HUES6 (cell line): ENCODE measurements around the gene STRA8.
"Not testable (repeated sequence)": the region's sequence is repeated elsewhere in the genome, so short reads cannot be mapped to it uniquely, and the experiment has no call there.

Experiments
- H3K27ac ChIP-seq: 2 replicates; pipeline ENCODE4 v1.7.0; 2013; ENCODE audit warnings: low read depth, mild to moderate bottlenecking, low read length, inconsistent platforms
- H3K27me3 ChIP-seq: 2 replicates; pipeline ENCODE4 v1.6.1; 2013; ENCODE audit warnings: low read length; ENCODE audit not compliant: control insufficient read depth, insufficient read depth
- H3K36me3 ChIP-seq: 2 replicates; pipeline ENCODE4 v1.6.1; 2013; ENCODE audit warnings: low read length; ENCODE audit not compliant: control insufficient read depth, insufficient read depth
- H3K4me1 ChIP-seq: 2 replicates; pipeline ENCODE4 v1.6.1; 2013; ENCODE audit warnings: low read length; ENCODE audit not compliant: control insufficient read depth, insufficient read depth
- H3K4me3 ChIP-seq: 2 replicates; pipeline ENCODE4 v1.5.1; 2013; ENCODE audit warnings: low read depth, low read length
- H3K9ac ChIP-seq: one replicate; pipeline ENCODE4 v1.6.1; 2013; ENCODE audit warnings: mild to moderate bottlenecking, low read length
- H3K9me3 ChIP-seq: 2 replicates; pipeline ENCODE4 v1.6.1; 2013; ENCODE audit warnings: low read depth, low read length; ENCODE audit not compliant: control insufficient read depth, insufficient read depth

STRA8 gene

DNA sequence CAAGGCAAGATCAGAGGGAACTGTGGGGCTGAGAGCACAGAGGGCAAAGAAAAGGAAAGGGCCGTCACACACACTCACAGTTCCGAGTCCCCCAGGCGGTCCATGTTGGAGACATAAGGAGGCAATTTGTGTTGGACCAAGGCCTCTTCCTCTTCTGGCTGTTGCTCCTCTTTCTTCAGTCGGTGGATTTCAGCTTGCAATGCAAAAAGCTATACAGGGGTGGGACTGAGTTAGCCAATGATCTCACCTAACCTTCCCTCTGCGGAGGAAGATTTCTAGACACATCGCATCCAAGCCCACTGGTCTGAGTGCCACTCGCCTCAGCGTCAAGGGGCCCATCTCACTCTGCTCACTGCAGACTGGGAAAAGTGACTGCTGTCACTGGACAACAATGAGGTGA, 27.8 kb upstream of the STRA8 start:
- H3K9me3 ChIP-seq, result no peaks in the 10 kb centered on the region
- no peak overlapping the region for H3K9ac ChIP-seq
- H3K27me3 ChIP-seq, result peaks cover 7% of the 10 kb centered on the region
- peaks cover 20% of the 10 kb centered on the region for H3K36me3 ChIP-seq
- peaks cover 6% of the 10 kb centered on the region; the same call in 1 of the 2 replicates for H3K4me1 ChIP-seq
- H3K4me3 ChIP-seq, result no peak overlapping the region
- no peak overlapping the region for H3K27ac ChIP-seq

DNA sequence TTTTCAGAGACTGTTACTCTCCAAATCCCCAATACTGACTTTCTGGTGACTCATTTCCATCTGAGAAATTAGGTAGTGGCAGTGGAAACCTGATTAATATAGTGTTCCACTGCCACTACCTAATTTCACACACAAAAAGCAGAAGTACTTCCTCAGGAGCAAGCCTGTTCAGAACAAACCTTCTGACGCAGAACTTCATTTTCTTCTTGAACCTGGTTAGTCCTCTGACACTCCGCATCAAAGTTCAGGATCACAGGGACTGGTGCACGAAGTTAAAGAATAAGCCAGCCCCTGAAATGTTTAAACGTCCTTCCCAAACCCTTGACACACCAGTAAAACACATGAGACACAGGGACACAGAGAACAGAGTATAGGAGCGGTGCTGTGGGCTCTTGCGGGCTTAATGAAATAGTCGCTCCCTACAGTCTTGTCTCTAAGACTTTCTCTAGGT, 26.7 kb upstream of the STRA8 start:
- H3K4me1 ChIP-seq, result peaks cover 6% of the 10 kb centered on the region; the same call in 1 of the 2 replicates
- no peak overlapping the region for H3K9ac ChIP-seq
- no peak overlapping the region for H3K27ac ChIP-seq
- no peaks in the 10 kb centered on the region for H3K9me3 ChIP-seq
- H3K27me3 ChIP-seq, result peaks cover 9% of the 10 kb centered on the region
- peaks cover 15% of the 10 kb centered on the region for H3K36me3 ChIP-seq
- H3K4me3 ChIP-seq, result no peak overlapping the region

DNA sequence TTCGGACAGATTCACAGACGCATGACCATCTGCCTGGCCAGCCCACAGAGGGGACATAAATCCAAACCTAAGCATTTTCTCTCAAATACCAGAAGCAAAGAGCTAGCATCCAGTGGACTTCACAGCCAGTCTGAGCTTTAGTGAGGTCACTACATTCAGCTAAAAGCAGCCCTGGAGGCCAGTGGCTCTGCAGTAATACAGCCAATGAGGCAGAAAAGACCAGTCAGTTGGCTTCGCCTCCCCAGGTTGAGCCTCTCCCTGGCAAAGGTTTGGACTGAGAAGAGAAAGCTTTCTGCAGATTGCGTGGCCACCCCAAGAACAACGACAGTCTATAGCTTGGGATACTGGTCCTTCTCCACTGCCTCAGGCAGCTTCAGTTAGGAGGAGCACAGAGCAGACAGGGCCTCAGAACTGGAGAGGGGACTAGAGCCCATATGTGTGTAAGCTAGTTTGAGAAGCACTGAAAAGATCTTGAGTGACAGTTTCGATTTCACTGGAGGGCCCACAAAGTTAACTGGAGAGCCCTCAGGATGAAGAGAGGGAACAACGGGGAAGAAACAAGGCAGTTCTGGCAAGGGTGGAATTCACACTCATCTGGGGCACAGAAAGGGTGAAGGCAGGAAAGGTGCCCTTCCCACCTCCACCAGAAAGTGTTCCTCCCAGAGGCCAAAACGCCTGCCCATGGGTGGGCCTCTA, 26.1 kb upstream of the STRA8 start:
- Histone ChIP-seq H3K27me3 (peaks cover 9% of the 10 kb centered on the region), H3K27ac (no peak overlapping the region), H3K9ac (no peak overlapping the region), H3K9me3 (no peaks in the 10 kb centered on the region), H3K4me3 (no peak overlapping the region), H3K36me3 (peaks cover 15% of the 10 kb centered on the region), H3K4me1 (peaks cover 6% of the 10 kb centered on the region; the same call in 1 of the 2 replicates)

DNA sequence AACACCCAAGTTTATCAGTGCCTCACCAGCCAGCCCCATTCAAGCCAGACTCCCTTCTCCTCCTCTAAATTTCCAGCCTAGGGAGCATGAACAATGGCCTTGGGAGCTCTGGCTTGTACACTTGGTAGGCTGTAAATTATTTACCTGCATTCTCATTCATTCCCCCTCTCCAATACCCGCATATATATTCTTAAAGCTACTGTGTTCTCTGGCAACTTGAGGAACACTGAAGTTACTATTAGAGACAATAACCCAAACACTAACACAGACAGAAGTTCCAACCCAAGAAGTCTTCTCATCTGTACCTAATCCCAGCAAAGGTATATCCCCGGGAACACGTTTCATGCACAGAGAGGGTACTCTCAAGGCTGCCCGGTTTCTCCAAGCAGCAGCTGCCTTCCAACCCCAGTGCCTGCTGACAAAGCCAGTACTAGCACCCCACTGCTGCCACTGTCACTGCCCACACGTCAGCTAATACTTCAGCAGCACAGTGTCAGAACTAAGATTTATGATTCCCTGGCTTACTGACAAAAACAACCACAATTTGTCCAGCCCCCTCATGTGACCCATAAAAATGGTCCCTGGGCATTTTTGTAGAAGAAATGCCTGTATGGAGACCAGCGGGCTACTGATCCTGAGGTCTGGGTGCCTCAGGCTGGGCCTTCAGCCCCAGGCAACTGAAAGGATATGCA, 25.4 kb upstream of the STRA8 start:
- no peaks in the 10 kb centered on the region for H3K9me3 ChIP-seq
- H3K4me1 ChIP-seq, result peaks cover 6% of the 10 kb centered on the region; the same call in 1 of the 2 replicates
- H3K4me3 ChIP-seq, result no peak overlapping the region
- peaks cover 15% of the 10 kb centered on the region for H3K36me3 ChIP-seq
- no peak overlapping the region for H3K27ac ChIP-seq
- peaks cover 9% of the 10 kb centered on the region for H3K27me3 ChIP-seq
- H3K9ac ChIP-seq, result no peak overlapping the region

DNA sequence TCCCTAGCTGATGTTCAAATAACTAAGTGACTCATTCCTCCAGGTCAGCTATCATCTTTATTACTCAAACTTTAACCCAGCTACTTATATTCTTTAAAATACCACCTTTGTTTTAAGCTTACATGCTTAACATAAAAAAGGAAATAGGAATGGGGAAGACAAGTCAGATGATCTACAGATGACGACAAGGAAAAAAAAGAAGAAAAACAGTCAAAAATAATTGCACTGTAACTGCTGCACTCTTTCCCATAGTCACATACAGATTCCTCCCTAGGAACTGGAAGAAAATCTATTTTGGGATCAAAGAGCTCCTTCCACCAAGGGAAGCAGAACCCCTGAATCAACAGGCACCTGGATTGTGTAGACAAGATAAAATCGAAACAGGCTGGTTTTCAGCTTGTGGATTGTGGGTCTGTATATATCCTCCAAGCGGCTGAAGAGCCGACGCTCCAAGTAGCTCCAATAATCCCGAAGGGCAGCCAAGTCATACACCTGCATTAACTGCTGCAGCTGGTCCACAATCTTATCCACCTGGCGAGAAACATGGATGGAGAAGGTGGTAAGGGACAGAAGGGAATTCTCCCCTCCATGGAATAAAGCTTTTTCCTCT, 24.3 kb upstream of the STRA8 start:
- peaks cover 7% of the 10 kb centered on the region for H3K36me3 ChIP-seq
- H3K9ac ChIP-seq, result no peak overlapping the region
- no peak overlapping the region for H3K27ac ChIP-seq
- H3K9me3 ChIP-seq, result no peaks in the 10 kb centered on the region
- no peak overlapping the region for H3K4me3 ChIP-seq
- H3K27me3 ChIP-seq, result peaks cover 9% of the 10 kb centered on the region
- peaks cover 11% of the 10 kb centered on the region; the same call in 1 of the 2 replicates for H3K4me1 ChIP-seq

DNA sequence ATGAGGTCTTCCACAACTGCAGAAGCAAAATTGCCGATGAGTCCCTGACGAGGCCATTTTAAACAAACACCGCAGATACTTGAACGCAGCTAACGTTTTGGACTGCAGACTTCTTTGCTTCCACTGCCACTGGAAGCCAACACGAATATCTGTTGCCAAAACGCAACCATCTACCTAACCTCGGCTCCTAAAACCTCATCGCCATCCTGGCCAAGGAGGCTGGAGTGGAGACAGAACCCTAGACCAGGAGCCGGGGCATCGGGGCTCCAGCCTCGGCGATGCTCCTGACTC, 22.8 kb upstream of the STRA8 start:
- H3K4me1 ChIP-seq, result peaks cover 11% of the 10 kb centered on the region; the same call in 1 of the 2 replicates

DNA sequence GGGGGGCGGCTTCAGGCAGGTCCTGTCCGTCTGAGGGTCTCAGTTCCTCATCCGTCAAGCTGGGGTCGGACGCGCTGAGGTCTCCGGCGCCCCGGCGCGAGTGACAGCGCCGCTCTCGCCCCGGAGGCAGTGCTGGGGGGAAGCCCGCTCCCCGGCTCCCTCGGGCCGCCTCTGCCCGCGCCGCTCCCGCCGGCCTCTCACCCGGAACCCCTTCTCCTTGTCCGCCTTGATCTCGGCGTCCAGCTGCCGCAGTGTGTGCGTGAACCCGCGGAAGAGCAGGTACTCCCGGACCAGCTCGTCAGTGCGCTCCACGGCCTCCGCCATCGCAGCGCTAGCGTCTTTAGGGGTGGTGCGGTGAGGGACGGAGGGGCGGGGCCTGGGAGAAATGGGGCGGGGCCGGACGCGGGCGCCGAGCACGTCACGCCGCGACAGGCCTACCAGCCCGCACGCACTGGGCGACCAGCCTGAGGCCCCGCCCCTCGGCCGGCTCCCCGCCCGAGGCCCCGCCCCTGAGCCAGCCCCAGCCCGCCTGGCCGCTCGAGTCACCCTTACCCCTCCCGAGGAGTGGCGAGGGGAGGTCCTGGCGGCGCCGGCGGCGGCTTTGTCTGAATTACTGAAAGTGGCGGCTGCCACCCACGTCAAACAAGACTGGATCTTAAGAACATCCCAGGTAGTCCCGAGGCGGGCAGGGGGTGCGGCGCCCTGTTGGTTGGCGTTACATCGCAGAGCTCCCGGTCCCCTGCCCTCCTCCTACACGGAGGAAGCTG, 22.3 kb upstream of the STRA8 start, which contains the start of gene WDR91:
WDR91 (minus strand) TSS at position 348 of the 767 bp plus-strand sequence; CDS start at position 324, 24 bp downstream.
- H3K9me3 ChIP-seq, result no peaks in the 10 kb centered on the region
- H3K27me3 ChIP-seq, result peaks cover 9% of the 10 kb centered on the region
- H3K36me3 ChIP-seq, result no peaks in the 10 kb centered on the region
- peak within 1 kb of the TSS; percentile 73 for H3K9ac ChIP-seq
- peak within 1 kb of the TSS; percentile 33; the same call in 1 of the 2 replicates for H3K27ac ChIP-seq
- H3K4me3 ChIP-seq, result peak within 1 kb of the TSS; percentile 95
- H3K4me1 ChIP-seq, result peaks cover 11% of the 10 kb centered on the region; the same call in 1 of the 2 replicates

More for the DNA sequence above, 22.8 kb upstream of the STRA8 start:
- H3K27ac ChIP-seq, result no peak overlapping the region
- H3K36me3 ChIP-seq, result no peaks in the 10 kb centered on the region
- H3K27me3 ChIP-seq, result peaks cover 9% of the 10 kb centered on the region
- H3K4me3 ChIP-seq, result peak overlapping the region; percentile 95
- peak overlapping the region; percentile 58 for H3K9ac ChIP-seq
- H3K9me3 ChIP-seq, result no peaks in the 10 kb centered on the region

DNA sequence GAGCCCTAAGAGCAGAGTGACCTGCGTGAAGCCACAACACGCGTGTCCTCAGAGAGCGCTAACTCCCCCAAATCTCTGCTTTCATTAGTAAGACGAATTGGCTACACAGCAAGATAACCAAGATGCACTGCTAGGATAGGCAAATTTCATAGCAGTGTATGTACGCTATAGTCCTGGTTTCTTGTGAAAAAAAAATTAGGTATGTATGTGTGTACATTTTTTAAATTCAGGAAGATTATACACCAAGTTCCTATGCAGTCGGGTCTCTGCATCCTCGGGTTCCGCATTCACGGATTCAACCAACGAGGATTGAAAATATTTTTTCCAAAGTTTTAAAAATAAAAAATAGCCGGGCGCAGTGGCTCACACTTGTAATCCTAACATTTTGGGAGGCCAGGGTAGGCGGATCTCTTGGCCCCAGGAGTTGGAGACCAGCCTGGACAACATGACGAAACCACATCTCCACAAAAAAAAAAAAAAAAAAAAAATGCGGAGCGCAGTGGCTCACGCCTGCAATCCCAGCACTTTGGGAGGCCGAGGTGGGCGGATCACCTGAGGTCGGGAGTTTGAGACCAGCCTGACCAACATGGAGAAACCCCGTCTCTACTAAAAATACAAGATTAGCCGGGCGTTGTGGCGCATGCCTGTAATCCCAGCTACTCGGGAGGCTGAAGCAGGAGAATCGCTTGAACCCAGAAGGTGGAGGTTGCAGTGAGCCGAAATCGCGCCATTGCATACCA, 21.5 kb upstream of the STRA8 start:
- not testable (repeated sequence) for H3K9me3 ChIP-seq, H3K36me3 ChIP-seq, H3K27me3 ChIP-seq
- Histone ChIP-seq H3K27ac (peak overlapping the region; percentile 33; the same call in 1 of the 2 replicates), H3K4me3 (peak overlapping the region; percentile 89), H3K9ac (peak overlapping the region; percentile 73), H3K4me1 (peaks cover 11% of the 10 kb centered on the region; the same call in 1 of the 2 replicates)

DNA sequence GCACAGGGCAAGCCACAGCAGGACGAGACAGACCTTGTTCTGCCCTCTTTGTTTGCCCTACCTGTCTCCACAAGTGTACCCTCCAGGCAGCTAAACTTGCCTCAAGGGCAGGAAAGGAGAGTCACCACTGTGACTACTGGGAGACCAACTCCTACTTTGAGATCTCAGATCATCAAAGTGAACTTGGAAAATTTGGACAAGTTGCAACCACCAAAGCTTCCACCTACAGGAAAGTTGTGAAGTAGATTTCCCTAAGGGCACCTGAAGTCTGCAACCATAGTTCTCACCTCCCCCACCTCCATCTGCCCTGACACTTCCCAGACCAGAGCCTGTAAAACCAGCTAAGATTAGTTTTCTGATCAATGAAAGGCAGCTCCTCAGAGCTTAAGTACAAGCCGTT, 19.8 kb upstream of the STRA8 start:
- H3K4me1 ChIP-seq, result peaks cover 11% of the 10 kb centered on the region; the same call in 1 of the 2 replicates
- no peaks in the 10 kb centered on the region for H3K36me3 ChIP-seq
- H3K9ac ChIP-seq, result no peak overlapping the region
- no peak overlapping the region for H3K27ac ChIP-seq
- H3K4me3 ChIP-seq, result no peak overlapping the region
- peaks cover 9% of the 10 kb centered on the region for H3K27me3 ChIP-seq
- no peaks in the 10 kb centered on the region for H3K9me3 ChIP-seq

DNA sequence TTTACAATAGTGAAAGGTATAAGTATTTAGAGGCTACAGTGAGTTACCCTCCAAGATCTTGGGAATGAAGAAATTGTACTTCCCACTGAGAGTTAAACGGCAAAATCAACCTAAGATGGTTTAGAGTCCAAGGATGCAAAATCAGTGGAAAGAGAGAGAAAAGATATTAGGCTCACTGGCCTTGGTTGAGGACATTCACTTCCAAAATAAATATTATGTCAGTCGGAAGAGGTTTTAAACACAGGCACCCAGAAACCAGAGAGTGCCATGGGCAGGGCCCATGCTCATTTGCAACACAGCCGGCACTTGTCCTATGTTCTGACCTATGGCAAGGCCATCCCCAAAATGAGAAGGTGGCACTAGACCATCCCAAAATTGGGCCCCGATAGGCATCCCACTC, 18.5 kb upstream of the STRA8 start:
- peaks cover 11% of the 10 kb centered on the region; the same call in 1 of the 2 replicates for H3K4me1 ChIP-seq
- no peak overlapping the region for H3K27ac ChIP-seq
- H3K9ac ChIP-seq, result no peak overlapping the region
- H3K27me3 ChIP-seq, result peaks cover 9% of the 10 kb centered on the region
- H3K9me3 ChIP-seq, result peaks cover 1% of the 10 kb centered on the region
- H3K4me3 ChIP-seq, result no peak overlapping the region
- H3K36me3 ChIP-seq, result no peaks in the 10 kb centered on the region
